BLaER1 (cell line): ENCODE results near the gene TTLL12.

Experiments
- H3K27ac ChIP-seq: shearing (Covaris generic); formaldehyde crosslinking; 2 replicates; pipeline ENCODE4 v1.8.1; 2022
- H3K27me3 ChIP-seq: shearing (Covaris generic); formaldehyde crosslinking; 2 replicates; pipeline ENCODE4 v1.8.1; 2022
- H3K36me3 ChIP-seq: shearing (Covaris generic); formaldehyde crosslinking; 2 replicates; pipeline ENCODE4 v1.8.1; 2022
- H3K4me1 ChIP-seq: shearing (Covaris generic); formaldehyde crosslinking; 2 replicates; pipeline ENCODE4 v1.8.1; 2022
- H3K4me2 ChIP-seq: shearing (Covaris generic); formaldehyde crosslinking; 2 replicates; pipeline ENCODE4 v1.8.1; 2022
- H3K4me3 ChIP-seq: shearing (Covaris generic); formaldehyde crosslinking; 2 replicates; pipeline ENCODE4 v1.8.1; 2022
- H3K9ac ChIP-seq: shearing (Covaris generic); formaldehyde crosslinking; 2 replicates; pipeline ENCODE4 v1.8.1; 2022
- H3K9me3 ChIP-seq: shearing (Covaris generic); formaldehyde crosslinking; 2 replicates; pipeline ENCODE4 v1.8.1; 2022
- H4K20me1 ChIP-seq: shearing (Covaris generic); formaldehyde crosslinking; 2 replicates; pipeline ENCODE4 v1.8.1; 2022
- Cebpa-rat ChIP-seq: shearing (Covaris generic); IDR thresholded peaks from 2 replicates; pipeline ENCODE4 v1.8.1; 2022

Gene TTLL12

GRCh38 chr22:43126501-43127165 lies 60.3 kb downstream of the TTLL12 start:
- Histone ChIP-seq H3K4me2 (peak overlapping the region; percentile 99), H4K20me1 (0 out of 2 replicates have a peak, but pooled peaks cover 4% of the 10 kb centered on the region), H3K9me3 (no peaks in the 10 kb centered on the region), H3K27ac (peak overlapping the region; percentile 94), H3K27me3 (no peaks in the 10 kb centered on the region), H3K4me1 (peaks cover 99% of the 10 kb centered on the region), H3K36me3 (peaks cover 11% of the 10 kb centered on the region), H3K9ac (peak overlapping the region; percentile 77), H3K4me3 (peak overlapping the region; percentile 56; the same call in 1 of the 2 replicates)
- TF ChIP-seq Cebpa-rat = no peak

GRCh38 chr22:43118953-43119458 lies 67.9 kb downstream of the TTLL12 start:
- Histone ChIP-seq H4K20me1 (no peaks in the 10 kb centered on the region), H3K27me3 (no peaks in the 10 kb centered on the region), H3K4me1 (peaks cover 100% of the 10 kb centered on the region), H3K9ac (no peak overlapping the region), H3K27ac (peak overlapping the region; percentile 85), H3K4me2 (peak overlapping the region; percentile 92), H3K9me3 (no peaks in the 10 kb centered on the region), H3K36me3 (no peaks in the 10 kb centered on the region), H3K4me3 (peak overlapping the region; percentile 8; the same call in 1 of the 2 replicates)
- TF ChIP-seq Cebpa-rat = no peak

GRCh38 chr22:43118024-43118849 lies 68.7 kb downstream of the TTLL12 start:
- no peaks in the 10 kb centered on the region for H3K36me3 ChIP-seq
- H3K4me1 ChIP-seq = peaks cover 100% of the 10 kb centered on the region
- H3K4me2 ChIP-seq = peak overlapping the region; percentile 92
- H3K9me3 ChIP-seq = no peaks in the 10 kb centered on the region
- no peak for TF ChIP-seq Cebpa-rat
- H3K27ac ChIP-seq = peak overlapping the region; percentile 85
- peak overlapping the region; percentile 63 for H3K9ac ChIP-seq
- H3K4me3 ChIP-seq = 0 out of 2 replicates have a peak overlapping the region, but pooled peaks have one; percentile 8
- H3K27me3 ChIP-seq = no peaks in the 10 kb centered on the region
- no peaks in the 10 kb centered on the region for H4K20me1 ChIP-seq

- Histone ChIP-seq H3K4me2 (peak overlapping the region; percentile 92), H3K4me3 (no peak overlapping the region; the same call in 1 of the 2 replicates), H3K27ac (peak overlapping the region; percentile 39; the same call in 1 of the 2 replicates), H3K27me3 (peaks cover 4% of the 10 kb centered on the region; the same call in 1 of the 2 replicates), H3K9me3 (no peaks in the 10 kb centered on the region), H3K36me3 (no peaks in the 10 kb centered on the region), H4K20me1 (no peaks in the 10 kb centered on the region; the same call in 1 of the 2 replicates), H3K9ac (no peak overlapping the region), H3K4me1 (peaks cover 100% of the 10 kb centered on the region)
- TF ChIP-seq Cebpa-rat = no peak
Observed at GRCh38 chr22:43116932-43117331, 70.0 kb downstream of the TTLL12 start.
